GM18519 (cell line): ENCODE results near the gene DRD5.

Experiments
- ATAC-seq: cut with Tn5 transposase; IDR thresholded peaks from one replicate; pipeline ENCODE4 v1.9.1; 2021; ENCODE audit warnings: mild to moderate bottlenecking, moderate library complexity; ENCODE audit not compliant: unreplicated experiment, low FRiP score

DRD5 gene

DNA sequence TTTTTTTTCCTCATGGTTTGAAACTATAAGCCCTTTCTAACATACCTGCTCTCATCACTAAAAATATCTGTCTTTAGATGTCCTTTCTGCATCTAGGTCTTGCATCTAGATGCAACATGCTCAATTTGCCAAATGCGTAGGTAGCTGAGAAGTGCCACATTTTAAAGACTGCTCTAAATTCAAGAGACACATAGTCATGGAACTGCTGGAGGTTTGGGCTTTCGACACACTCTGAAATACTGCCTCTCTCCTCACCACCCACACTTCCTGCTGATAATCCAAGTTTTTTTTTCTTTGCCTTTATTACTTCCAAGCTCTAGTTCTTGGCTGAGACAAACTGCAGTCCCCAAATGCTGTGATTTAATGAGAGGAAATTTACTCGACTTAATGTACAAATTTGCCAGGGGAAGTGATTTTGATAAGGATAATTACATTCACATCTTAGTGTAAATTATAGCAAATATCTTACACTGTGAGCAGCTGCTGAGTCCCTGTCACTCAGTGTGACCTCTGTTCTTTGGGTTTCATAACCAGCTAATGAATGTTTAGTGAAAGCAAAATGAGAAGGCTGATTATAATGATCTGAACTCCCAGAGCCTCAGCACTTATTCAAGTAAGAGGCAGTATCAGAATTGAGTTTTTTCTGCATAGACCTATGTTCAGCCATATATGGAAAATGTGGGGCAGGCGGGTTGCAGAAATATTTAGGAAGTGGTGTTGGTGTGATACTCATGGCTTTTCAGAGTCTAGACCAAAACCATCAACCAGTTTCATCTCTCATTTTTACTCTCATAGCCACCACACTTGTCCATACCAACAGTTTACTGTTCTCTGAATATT lies 31.3 kb downstream of the DRD5 start:
- peak; percentile 85 for ATAC-seq

- ATAC-seq: no peak
Observed at GRCh38 chr4:9816285-9816684, 34.9 kb downstream of the DRD5 start.

DNA sequence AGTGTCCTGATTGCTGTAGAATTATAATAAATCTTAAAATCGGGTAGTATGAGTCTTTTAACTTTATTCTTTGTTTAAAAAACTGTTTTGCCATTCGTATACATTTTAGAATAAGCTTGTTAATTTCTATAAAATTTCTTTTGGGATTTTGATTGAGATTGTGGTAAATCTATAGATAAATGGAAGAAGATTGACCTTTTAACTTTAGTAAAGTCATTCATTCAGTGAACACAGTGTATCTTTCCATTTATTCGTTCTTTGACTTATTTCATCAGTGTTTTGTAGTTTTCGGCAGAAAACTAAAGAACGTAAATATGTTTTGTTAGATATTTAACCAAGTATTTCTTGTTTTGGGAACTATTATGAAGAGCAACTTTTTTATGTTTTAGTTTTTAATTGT lies 38.9 kb downstream of the DRD5 start:
- no peak for ATAC-seq

- no peak for ATAC-seq
Observed at GRCh38 chr4:9825049-9825448, 43.6 kb downstream of the DRD5 start.

DNA sequence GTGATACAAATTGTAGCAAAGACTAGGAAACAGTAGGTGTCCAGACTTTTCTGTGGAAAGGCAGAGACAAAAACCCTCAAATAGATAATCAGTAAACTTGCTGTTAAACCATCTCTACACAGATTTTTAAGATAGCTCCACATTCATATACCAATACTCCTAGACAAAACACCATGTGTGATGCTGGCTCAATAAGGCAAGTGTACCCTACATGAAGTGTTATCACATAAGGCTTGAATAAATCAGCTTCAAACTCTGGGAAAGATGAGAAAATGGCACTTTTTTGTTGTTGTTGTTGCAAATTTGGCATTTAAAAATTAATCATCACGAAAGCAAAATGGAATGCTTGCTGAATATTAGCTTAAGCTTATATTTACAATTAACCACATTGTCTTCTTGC lies 45.1 kb downstream of the DRD5 start:
- ATAC-seq: no peak

- no peak for ATAC-seq
Observed at GRCh38 chr4:9832640-9833039, 51.2 kb downstream of the DRD5 start.

DNA sequence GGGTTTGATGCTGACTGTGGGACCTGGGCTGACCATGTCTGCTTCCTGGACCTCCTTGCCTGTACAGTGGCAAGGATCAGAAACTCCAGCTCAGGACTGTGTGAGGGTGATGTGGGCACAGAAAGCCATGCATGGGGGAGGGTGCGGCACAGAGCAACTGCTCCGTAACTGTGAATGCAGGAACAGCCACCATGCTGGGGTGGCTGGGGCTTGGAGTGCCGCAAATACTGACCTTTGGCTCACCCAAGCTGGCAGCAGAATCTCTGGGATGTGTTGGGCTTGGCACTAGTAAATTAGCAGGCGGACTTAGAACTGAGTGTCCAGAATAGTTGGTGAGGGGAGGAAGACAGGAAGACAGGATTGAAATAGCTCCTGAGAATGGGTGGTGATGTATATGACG lies 52.0 kb downstream of the DRD5 start:
- no peak for ATAC-seq
